HEK293 (cell line): ENCODE measurements around the gene GNA12.
A peak's percentile ranks its signal among the peaks of the same experiment; 100 is the strongest.

ENCODE experiments used
- CTCF ChIA-PET: fragments of 350-600 bp; formaldehyde crosslinking; extraction: SDS; loops from one replicate; lab custom pipeline; 2021; ENCODE audit warnings: antibody characterized with exemption; lab: Yijun Ruan, JAX
- POLR2A ChIA-PET: fragments of 300-600 bp; formaldehyde crosslinking; extraction: SDS; loops from one replicate; lab custom pipeline; 2020; ENCODE audit warnings: antibody characterized with exemption, inconsistent platforms; lab: Yijun Ruan, JAX
- H3K27ac ChIP-seq: fragments of 200-500 bp; sonication (Bioruptor generic); 2 replicates; pipeline ENCODE4 v1.5.1; 2014; ENCODE audit warnings: low read depth, low read length, control low read depth, inconsistent platforms; ENCODE audit errors: extremely low read depth
- H3K36me3 ChIP-seq, 2 experiments: fragments of 200-500 bp in 1 of 2; sonication (Bioruptor generic) in 1 of 2; 1 replicate in 1 of 2; 2 replicates in 1 of 2; pipeline ENCODE4 v1.5.1; 2014 to 2017; ENCODE audit warnings: inconsistent platforms in 2 of 2, low read length in 2 of 2; ENCODE audit not compliant: control insufficient read depth in 2 of 2, insufficient read depth in 1 of 2
- H3K4me1 ChIP-seq: fragments of 200-500 bp; sonication (Bioruptor generic); 2 replicates; pipeline ENCODE4 v1.5.1; 2014; ENCODE audit warnings: mild to moderate bottlenecking, low read length, inconsistent platforms; ENCODE audit not compliant: control insufficient read depth, insufficient read depth
- H3K4me3 ChIP-seq: 2 replicates; pipeline ENCODE4 v1.5.1; 2011; ENCODE audit warnings: low read depth, mild to moderate bottlenecking, control low read depth, low read length, moderate library complexity
- H3K9me3 ChIP-seq: fragments of 200-500 bp; sonication (Bioruptor generic); 2 replicates; pipeline ENCODE4 v1.5.1; 2014; ENCODE audit warnings: low read depth, low read length, inconsistent platforms; ENCODE audit not compliant: control insufficient read depth, insufficient read depth
- GLI2 ChIP-seq: fragments of 450-650 bp; formaldehyde crosslinking; IDR thresholded peaks from 2 replicates; pipeline ENCODE4; 2017; ENCODE audit warnings: missing biosample characterization, missing genetic modification characterization, low read depth, borderline replicate concordance
- HOXD13 ChIP-seq: sonication (generic); formaldehyde crosslinking; IDR thresholded peaks from 2 replicates; pipeline ENCODE4 v1.8.0; 2022; ENCODE audit warnings: missing genetic modification reagents, borderline replicate concordance
- INSM2 ChIP-seq: fragments of 450-650 bp; formaldehyde crosslinking; IDR thresholded peaks from 2 replicates; pipeline ENCODE4 v1.5.1; 2016; ENCODE audit warnings: missing biosample characterization, missing genetic modification characterization
- KLF16 ChIP-seq: fragments of 450-650 bp; formaldehyde crosslinking; IDR thresholded peaks from 2 replicates; pipeline ENCODE4 v1.5.1; 2017; ENCODE audit warnings: missing biosample characterization, missing genetic modification characterization
- OSR2 ChIP-seq: fragments of 450-650 bp; formaldehyde crosslinking; IDR thresholded peaks from 2 replicates; pipeline ENCODE4 v1.5.1; 2016; ENCODE audit warnings: missing biosample characterization, missing genetic modification characterization
- PRDM1 ChIP-seq: fragments of 450-650 bp; formaldehyde crosslinking; IDR thresholded peaks from 2 replicates; pipeline ENCODE4; 2016; ENCODE audit warnings: missing biosample characterization, missing genetic modification characterization
- YY2 ChIP-seq: fragments of 450-650 bp; formaldehyde crosslinking; IDR thresholded peaks from 2 replicates; pipeline ENCODE4 v1.5.1; 2016; ENCODE audit warnings: missing biosample characterization, missing genetic modification characterization
- ZBTB11 ChIP-seq: fragments of 450-650 bp; formaldehyde crosslinking; conservative IDR thresholded peaks from 2 replicates; pipeline ENCODE4 v1.5.1; 2016; ENCODE audit warnings: low read depth, missing biosample characterization, missing genetic modification characterization
- ZBTB26 ChIP-seq: fragments of 450-650 bp; formaldehyde crosslinking; optimal IDR thresholded peaks from 2 replicates; pipeline ENCODE3; 2016; ENCODE audit warnings: missing biosample characterization, mild to moderate bottlenecking, missing genetic modification characterization
- ZBTB49 ChIP-seq: fragments of 450-650 bp; formaldehyde crosslinking; IDR thresholded peaks from 2 replicates; pipeline ENCODE4 v1.5.1; 2016; ENCODE audit warnings: missing biosample characterization, missing genetic modification characterization, low read depth
- ZNF114 ChIP-seq: fragments of 450-650 bp; formaldehyde crosslinking; IDR thresholded peaks from 2 replicates; pipeline ENCODE4 v1.5.0; 2017; ENCODE audit warnings: missing biosample characterization, missing genetic modification characterization
- ZNF133 ChIP-seq: fragments of 450-650 bp; formaldehyde crosslinking; IDR thresholded peaks from 2 replicates; pipeline ENCODE4 v1.5.1; 2016; ENCODE audit warnings: missing biosample characterization, missing genetic modification characterization
- ZNF140 ChIP-seq: fragments of 450-650 bp; formaldehyde crosslinking; IDR thresholded peaks from 2 replicates; pipeline ENCODE4 v1.5.1; 2016; ENCODE audit warnings: missing biosample characterization, missing genetic modification characterization
- ZNF155 ChIP-seq: fragments of 450-650 bp; formaldehyde crosslinking; IDR thresholded peaks from 2 replicates; pipeline ENCODE4 v1.5.1; 2016; ENCODE audit warnings: missing biosample characterization, missing genetic modification characterization
- ZNF266 ChIP-seq: fragments of 450-650 bp; formaldehyde crosslinking; IDR thresholded peaks from 2 replicates; pipeline ENCODE4 v1.5.1; 2016; ENCODE audit warnings: missing biosample characterization, missing genetic modification characterization, low read depth
- ZNF292 ChIP-seq: fragments of 450-650 bp; formaldehyde crosslinking; IDR thresholded peaks from 2 replicates; pipeline ENCODE4 v1.5.1; 2016; ENCODE audit warnings: low read depth, missing biosample characterization, missing genetic modification characterization, borderline replicate concordance
- ZNF311 ChIP-seq: fragments of 450-650 bp; formaldehyde crosslinking; IDR thresholded peaks from 2 replicates; pipeline ENCODE4 v1.5.1; 2017; ENCODE audit warnings: missing biosample characterization, missing genetic modification characterization, borderline replicate concordance
- ZNF394 ChIP-seq: fragments of 450-650 bp; formaldehyde crosslinking; IDR thresholded peaks from 2 replicates; pipeline ENCODE4 v1.5.1; 2016; ENCODE audit warnings: missing biosample characterization, missing genetic modification characterization, mild to moderate bottlenecking, moderate library complexity, borderline replicate concordance
- ZNF549 ChIP-seq: fragments of 450-650 bp; IDR thresholded peaks from 2 replicates; pipeline ENCODE4 v1.5.1; 2018; ENCODE audit warnings: missing biosample characterization, missing genetic modification characterization, mild to moderate bottlenecking, inconsistent platforms, moderate library complexity
- ZNF558 ChIP-seq: fragments of 450-650 bp; formaldehyde crosslinking; IDR thresholded peaks from 2 replicates; pipeline ENCODE4 v1.5.1; 2016; ENCODE audit warnings: missing biosample characterization, missing genetic modification characterization
- ZNF610 ChIP-seq: fragments of 450-650 bp; formaldehyde crosslinking; IDR thresholded peaks from 2 replicates; pipeline ENCODE4 v1.5.1; 2016; ENCODE audit warnings: missing biosample characterization, missing genetic modification characterization, borderline replicate concordance
- ZNF707 ChIP-seq: fragments of 450-650 bp; formaldehyde crosslinking; IDR thresholded peaks from 2 replicates; pipeline ENCODE4 v1.5.1; 2016; ENCODE audit warnings: missing biosample characterization, missing genetic modification characterization
- ZNF768 ChIP-seq: fragments of 450-650 bp; formaldehyde crosslinking; IDR thresholded peaks from 2 replicates; pipeline ENCODE4 v1.5.1; 2018; ENCODE audit warnings: missing biosample characterization, mild to moderate bottlenecking, missing genetic modification characterization
- ZNF792 ChIP-seq: fragments of 450-650 bp; formaldehyde crosslinking; IDR thresholded peaks from 2 replicates; pipeline ENCODE4 v1.5.1; 2016; ENCODE audit warnings: missing biosample characterization, missing genetic modification characterization
- ZSCAN5A ChIP-seq: fragments of 450-650 bp; formaldehyde crosslinking; IDR thresholded peaks from 2 replicates; pipeline ENCODE4 v1.5.1; 2016; ENCODE audit warnings: missing biosample characterization, missing genetic modification characterization

GNA12 gene

GRCh38 chr7:2819161-2819953, 24.8 kb downstream of the GNA12 start:
- Histone ChIP-seq H3K4me1 (peaks cover 5% of the 10 kb centered on the region), H3K27ac (no peak overlapping the region), H3K36me3 (no peaks in the 10 kb centered on the region), H3K4me3 (no peak overlapping the region), H3K9me3 (no peaks in the 10 kb centered on the region)
- CTCF ChIA-PET, result interaction anchor here (0.6 to 1.2 kb wide), 4 partner anchors 12 to 59 kb away, joined by 3 to 4 read pairs (median 4); no protein-coding TSS in a partner anchor
- POLR2A ChIA-PET, result interaction anchor here (0.6 kb wide), 1 partner anchor 16 kb away, joined by 3 read pairs; no protein-coding TSS in a partner anchor
- TF ChIP-seq PRDM1 (tag by site-specific recombination) (no peak), YY2 (tag by site-specific recombination) (no peak), ZNF549 (tag by site-specific recombination) (no peak), ZNF311 (tag by site-specific recombination) (no peak), ZBTB26 (no peak), ZNF558 (tag by site-specific recombination) (peak; percentile 71; the same call in 1 of the 2 replicates), ZNF610 (no peak), ZBTB11 (tag by site-specific recombination) (no peak), ZNF140 (tag by site-specific recombination) (peak; percentile 60; the same call in 1 of the 2 replicates), OSR2 (no peak), KLF16 (tag by site-specific recombination) (no peak)

GRCh38 chr7:2818653-2819052, 25.5 kb downstream of the GNA12 start:
- no peak overlapping the region for H3K27ac ChIP-seq
- ChIA-PET CTCF (no interaction called here), POLR2A (no interaction called here)

More at GRCh38 chr7:2818653-2819052, 25.5 kb downstream of the GNA12 start:
- H3K4me3 ChIP-seq, result no peak overlapping the region
- no peaks in the 10 kb centered on the region for H3K36me3 ChIP-seq
- TF ChIP-seq ZNF768 (tag by site-specific recombination) (no peak), HOXD13 (no peak), ZNF292 (tag by site-specific recombination) (no peak), ZNF394 (tag by site-specific recombination) (no peak), ZSCAN5A (no peak), ZNF792 (no peak), ZNF707 (tag by site-specific recombination) (no peak), ZNF114 (tag by site-specific recombination) (no peak), GLI2 (tag by site-specific recombination) (no peak), ZNF133 (tag by site-specific recombination) (no peak), INSM2 (tag by site-specific recombination) (no peak), ZNF266 (tag by site-specific recombination) (no peak), ZNF155 (tag by site-specific recombination) (no peak), ZBTB49 (tag by site-specific recombination) (no peak)
- H3K9me3 ChIP-seq, result no peaks in the 10 kb centered on the region
- peaks cover 5% of the 10 kb centered on the region for H3K4me1 ChIP-seq
